Esophagus squamous epithelium (tissue), 4 donors: ENCODE data around the gene CTIF.

Experiments
- CTCF ChIP-seq, 6 experiments: fragments of 450-650 bp in 4 of 6; fragments of 200-600 bp in 2 of 6; sonication (generic) in 2 of 6; IDR thresholded peaks; one replicate each; pipeline ENCODE4 v1.5.1; 2016 to 2019; ENCODE audit warnings: antibody characterized with exemption in 6 of 6, mild to moderate bottlenecking in 4 of 6, moderate library complexity in 4 of 6
- POLR2A ChIP-seq, 4 donors: fragments of 450-650 bp; IDR thresholded peaks; one replicate each; pipeline ENCODE4 v1.6.1; 2017; ENCODE audit warnings: antibody characterized with exemption in 4 of 4, mild to moderate bottlenecking in 4 of 4, moderate library complexity in 3 of 4

- no peak for TF ChIP-seq CTCF (IDR thresholded peaks at IDR 0.05)
- no peak for TF ChIP-seq POLR2A (IDR thresholded peaks at IDR 0.05)
Measured at GRCh38 chr18:48863432-48864065, 324.7 kb downstream of the CTIF start.
